Measurements from ENCODE around the gene FAM124A.

FAM124A gene

DNA sequence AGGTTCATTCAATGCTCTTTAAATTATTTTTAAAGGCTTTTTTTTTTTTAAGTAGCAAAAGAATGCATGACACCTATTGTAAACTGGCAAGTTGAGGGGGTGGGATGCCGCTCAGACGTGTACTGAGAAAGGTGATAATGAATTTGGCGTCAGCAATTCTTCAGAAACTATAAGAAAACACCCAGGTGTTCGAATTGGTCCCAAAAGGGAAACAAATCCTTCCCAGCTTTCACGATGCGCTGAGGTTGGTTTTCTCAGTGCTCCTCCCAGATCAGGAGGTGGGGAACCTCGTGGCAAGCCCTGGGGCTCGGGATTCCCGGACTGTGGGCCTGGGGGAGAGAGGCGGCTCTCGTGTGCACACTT lies 543 bp upstream of the FAM124A start:
- no peak for DNase-seq

DNA sequence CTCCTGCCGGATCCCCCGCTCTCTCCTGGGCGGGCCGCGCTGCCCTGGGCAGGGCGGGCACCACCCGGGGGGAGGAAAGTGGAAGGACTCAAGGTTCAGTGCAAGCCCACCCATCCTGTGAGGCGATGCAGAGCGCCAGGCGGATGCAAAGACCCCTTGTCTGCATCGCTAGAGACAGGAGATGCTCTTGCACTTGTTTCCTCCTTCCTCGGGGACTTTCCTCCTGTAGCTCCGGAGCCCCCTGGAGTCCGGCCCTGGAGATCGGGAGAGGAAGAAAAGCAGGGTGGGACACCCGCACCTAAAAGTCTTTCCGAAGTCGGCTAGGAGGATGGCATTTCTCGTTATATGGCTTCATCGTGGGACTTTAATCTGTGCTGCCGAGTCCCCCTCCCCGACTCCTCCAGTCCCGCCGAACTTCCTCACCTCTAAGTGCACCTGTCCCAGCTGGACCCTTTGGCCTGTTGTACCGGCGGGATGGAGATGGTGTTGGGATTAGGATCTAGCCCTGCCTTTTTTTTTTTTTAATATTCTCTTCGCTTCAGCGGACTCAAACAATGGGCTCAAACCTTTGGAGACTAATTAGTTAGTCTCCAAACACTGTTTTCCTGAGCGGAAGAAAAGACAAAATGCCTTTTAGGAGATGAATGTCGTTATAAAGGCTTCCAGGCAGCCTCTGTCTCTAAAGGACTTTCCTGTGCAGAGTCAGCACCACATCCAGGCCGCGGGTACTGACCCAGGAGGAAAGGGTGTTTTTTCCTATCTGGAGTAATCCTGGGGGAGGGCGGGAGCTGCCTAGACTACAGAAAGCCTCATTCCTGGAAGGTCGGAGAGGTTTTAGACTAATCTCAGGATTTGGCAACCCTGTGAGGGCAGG lies 725 bp downstream of the FAM124A start:
- no peak for DNase-seq

DNA sequence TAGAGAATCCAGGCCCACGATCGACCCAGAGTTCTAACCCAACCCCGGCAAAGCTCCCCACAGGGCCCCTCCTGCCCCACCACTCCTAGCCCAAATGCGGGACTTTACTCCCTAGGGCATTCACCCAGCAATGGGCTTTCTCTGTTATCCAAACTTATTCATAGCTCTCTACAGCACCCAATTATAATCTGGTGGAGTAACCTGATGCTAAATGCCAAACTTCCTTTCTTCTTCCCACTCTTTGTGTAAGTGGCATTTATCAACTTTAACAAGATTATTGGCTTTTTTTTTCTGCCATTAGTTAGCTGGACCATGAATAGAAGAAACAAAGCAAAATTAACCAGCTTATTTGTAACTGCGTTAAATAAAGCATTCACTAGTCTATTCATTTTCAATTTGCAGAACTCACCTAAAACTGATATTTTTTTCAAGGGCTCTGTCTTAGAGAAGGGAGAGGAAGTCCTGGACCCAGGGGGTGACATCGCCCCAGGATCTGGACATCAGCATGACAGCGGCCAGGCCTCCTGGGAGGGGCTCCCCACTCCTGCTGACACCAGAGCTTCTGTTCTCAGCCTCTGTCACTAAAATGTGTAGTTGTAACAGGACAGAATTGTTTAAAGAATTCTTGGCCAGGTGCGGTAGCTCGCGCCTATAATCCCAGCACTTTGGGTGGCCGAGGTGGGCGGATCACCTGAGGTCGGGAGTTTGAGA lies 1.5 kb downstream of the FAM124A start:
- no peak for DNase-seq

GRCh38 chr13:51225029-51225428 lies 2.8 kb downstream of the FAM124A start:
- DNase-seq: no peak

DNA sequence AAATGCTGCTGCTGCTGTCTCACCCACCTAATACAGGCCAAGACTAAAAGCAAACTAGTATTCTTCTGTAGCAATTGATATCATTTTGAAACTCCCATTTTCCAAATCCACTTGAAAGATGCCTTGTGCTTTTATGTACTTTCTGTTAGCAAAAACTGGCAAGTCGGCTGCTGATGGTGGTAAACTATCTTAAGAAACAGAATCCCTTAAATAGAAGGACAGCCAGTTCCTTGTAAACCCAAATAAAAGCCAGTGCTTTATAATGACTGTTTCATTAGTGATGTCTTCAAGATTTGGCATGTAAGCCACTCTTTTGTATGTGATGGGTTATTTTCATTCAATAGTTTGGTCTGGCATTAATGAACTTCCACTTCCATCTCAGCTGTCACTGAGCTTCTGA lies 5.2 kb downstream of the FAM124A start:
- no peak for DNase-seq

DNA sequence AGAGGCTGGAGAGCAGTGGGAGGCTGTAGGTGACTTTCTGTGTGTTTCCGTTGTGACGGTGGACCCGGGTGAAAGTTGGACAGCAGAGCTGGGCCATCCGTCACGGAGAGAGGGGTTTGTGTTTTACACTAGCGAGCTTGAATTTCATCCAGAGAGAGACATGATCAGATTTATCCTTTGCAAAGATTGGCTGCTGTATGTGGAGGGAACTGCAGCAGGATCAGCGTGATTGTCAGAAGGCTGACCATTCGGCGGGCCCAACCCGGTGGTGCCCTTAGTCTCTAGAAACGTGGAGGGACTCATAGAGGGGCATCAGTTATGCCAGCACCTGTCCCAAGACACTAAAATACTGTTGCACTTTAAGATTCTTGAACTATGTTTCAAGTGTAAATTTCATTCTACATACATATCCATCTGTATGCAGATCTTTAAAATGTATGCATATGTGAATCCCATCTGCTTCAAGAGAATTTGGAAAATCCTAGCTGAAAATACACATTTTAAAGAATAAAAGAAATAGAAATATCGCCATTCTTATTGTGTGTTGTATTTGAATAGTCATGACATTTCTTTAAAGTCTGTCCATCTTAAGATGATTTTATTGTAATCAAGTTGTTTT lies 7.0 kb downstream of the FAM124A start:
- no peak for DNase-seq

DNA sequence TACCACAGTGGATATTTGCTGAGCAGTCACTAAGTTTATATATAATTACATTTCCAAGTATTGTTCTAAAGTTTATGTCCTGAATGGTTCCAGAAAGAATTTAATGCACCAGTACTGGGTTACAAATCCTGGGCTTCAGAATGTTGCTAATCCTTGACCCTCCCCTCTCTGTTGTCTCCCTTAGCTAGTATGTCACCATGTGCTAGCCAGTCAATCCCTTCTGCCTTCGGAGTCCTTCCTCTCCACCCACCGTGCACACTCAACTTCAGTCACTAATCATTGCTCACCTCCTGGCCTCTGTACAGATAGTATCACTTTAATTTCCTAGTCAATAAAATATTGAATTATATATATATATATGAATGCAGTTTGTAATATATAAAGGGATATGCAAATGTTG lies 7.5 kb downstream of the FAM124A start:
- DNase-seq: no peak

DNA sequence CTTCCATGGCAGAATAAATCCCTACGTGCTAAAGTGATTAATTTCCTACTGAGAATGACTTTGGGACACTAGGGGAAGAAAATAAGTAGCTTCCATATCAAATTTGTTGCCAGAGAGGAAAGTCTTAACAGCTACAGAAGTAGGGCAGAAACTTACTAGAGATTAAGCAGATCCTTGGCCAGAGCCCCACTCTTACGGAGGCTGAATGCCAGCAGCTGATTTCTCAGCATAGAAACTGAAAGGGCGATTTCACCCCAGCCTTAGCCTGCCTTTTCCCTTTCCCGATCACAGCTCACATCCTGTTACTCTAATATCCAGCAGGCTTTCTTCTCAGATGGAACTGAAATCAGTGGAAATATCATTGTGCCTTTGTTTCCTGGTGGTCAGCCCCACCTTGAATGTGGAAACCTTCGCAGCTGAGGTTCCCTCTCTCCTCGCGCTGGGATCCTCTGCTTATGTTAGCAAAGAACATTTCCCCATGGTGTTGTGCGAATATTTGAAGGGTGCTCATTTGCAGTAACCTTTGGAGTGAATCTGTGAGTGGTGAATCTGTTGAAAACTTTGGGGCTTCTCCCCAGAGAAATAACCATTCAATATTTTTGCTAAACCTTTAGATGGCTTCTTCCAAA lies 8.4 kb downstream of the FAM124A start:
- DNase-seq: no peak

GRCh38 chr13:51231456-51231855 lies 9.3 kb downstream of the FAM124A start:
- no peak for DNase-seq

DNA sequence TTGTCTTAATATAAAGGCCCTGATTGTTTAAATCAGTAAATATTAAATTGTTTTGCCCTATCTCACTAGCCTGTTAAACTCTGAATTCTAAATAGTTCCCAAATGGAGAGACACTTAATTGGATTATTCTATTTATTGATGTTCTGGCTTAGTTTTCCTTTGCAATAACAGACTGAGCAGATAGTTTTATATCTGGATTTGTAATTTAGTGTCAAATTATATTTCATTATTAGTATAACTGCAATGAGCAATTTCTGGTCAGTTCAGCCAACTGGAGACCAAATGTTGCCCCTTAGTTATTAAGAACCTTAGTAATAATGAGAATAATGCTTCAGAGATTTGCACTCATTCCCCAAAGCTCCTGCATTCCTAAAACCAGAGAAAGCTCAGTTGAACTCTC lies 10.1 kb downstream of the FAM124A start:
- no peak for DNase-seq

- no peak for DNase-seq
Observed at GRCh38 chr13:51233117-51233826, 11.1 kb downstream of the FAM124A start.

DNA sequence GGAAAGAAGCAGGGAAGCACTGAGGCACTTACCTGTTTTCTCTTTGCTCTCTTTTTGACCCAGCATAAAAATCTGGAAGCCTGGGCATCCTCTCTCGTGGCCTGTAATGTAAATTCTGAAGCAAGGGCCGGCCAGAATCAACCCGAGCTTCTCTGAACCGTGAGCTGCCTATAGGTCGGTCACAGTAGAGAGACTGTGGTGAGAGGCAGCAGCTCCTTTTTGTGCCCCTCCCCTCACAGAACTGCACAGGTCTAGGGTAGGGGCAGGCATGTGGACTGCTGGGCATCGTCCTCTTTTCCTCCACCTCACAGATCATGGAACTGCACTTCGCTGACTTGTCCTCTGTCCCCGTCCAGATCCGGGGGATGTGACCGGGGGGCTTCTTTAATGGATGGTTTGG lies 12.5 kb downstream of the FAM124A start:
- no peak for DNase-seq

DNA sequence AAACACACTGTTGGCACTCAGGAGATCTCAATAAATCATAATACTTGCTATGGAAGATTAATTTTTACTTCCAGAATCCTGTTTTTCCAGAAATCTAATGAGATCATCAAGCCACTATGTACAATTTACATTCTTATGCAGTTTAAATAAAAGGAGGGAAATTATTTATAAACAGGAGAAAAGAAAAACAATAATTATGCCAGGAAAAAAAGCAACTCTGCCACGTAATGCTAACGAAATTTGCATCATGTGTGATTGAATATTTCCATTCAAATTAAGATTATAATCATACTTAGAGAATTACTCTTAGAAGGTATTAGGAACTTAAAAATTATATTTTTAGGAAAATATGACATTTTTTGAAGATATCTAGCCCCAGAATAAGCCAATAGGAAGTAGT lies 13.0 kb downstream of the FAM124A start:
- DNase-seq: no peak

- DNase-seq: no peak
Observed at GRCh38 chr13:51235756-51236490, 13.7 kb downstream of the FAM124A start.

DNA sequence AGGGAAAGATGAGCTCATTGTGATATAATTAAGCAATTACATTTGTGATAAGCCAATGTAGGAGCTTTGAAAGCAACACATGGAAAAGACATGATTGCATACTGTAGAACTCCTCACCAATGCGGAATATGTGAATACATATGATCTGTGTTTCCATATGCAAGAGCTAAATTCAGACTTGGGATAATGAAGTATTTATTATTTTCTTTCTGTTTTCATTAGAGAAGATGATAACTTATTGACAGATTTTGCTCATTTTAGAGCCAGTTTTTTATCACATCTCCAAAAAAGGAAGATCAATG lies 14.2 kb downstream of the FAM124A start:
- DNase-seq: no peak

DNA sequence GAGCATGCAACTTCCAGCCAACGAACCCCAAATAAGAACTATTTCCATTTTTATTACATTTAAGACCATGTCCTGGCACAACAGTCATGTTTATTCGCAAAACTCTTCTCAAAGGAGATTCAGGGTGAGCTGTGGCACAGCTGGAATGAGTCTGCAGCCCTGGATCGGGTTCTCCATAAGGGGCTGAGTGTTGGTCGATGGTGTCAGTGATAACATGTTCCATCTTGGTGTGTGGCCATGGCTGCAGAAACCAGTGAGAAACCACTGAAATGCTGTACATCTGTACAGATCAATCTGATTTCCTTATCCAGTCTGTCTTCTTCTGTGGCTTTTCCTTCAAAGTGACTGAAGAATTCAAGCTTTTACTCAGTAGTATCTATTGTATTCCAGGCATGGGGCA lies 15.2 kb downstream of the FAM124A start:
- DNase-seq: no peak

DNA sequence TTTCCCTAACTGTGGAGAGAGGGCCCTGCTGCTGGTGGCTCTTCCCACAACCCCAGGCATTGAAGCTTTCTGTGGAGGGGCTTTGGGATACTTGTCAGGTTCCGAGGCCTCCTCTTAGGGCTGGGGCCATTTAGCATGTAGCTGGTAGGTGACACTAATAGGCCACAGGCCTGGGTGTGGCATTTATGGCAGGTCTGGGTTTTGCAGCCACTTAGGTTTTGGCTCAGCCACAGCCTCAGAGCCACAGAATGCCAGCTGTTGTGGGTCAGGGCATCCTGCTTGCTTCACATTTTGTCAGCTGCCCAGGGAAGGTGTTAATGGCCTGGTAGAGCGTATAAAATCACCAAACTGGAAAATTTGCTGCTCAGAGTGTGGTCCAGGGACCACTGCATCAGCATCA lies 15.7 kb downstream of the FAM124A start:
- DNase-seq: no peak

DNA sequence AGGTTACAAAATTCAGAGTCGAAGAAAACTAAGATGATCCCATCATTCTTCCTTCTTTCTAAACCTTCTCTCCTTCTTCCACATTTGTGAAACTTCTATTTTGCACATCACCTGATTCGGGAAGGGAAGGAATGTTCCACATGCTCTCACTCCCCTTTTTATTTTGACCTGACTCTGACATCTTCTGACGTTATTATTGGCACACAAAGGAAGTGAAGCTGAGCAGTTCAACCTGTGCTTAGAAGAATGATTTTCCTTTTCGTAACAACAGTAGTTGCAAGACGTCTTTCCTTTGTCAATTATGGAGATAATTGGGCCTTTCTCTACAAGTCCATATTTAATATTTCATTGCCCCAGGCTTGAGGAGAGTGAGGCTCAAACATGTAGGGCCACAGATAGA lies 18.0 kb downstream of the FAM124A start:
- DNase-seq: no peak

DNA sequence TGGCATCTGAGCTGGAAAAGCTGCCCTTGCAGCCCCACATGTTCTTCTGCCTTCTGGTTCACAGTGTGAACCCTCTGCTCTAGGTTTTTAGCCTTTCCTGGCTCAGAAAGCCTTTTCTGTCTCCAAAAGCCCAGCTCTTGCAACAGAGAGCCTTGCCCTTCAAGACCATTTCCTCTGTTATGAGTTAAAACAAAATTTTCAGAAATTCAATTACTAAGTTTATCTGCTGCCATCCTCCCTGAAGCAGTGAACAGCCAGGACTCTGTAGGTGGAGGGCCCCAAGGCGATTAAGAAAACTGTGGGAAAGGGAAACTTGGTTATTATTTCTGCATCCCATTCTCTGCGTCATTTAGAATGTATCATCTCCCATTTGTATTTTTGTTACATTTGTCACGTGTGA lies 18.8 kb downstream of the FAM124A start:
- DNase-seq: no peak

- no peak for DNase-seq
Observed at GRCh38 chr13:51241720-51242119, 19.5 kb downstream of the FAM124A start.

- no peak for DNase-seq
Observed at GRCh38 chr13:51243227-51243626, 21.0 kb downstream of the FAM124A start.

GRCh38 chr13:51243832-51244231 lies 21.6 kb downstream of the FAM124A start:
- DNase-seq: no peak

Measured in activated naive CD4-positive, alpha-beta T cell treated with Interleukin-2 at 50 U/mL for 16 hours (primary cell).